NCI-H1417 treated with DMSO at 0.1 percent for 48 hours (cell line): ENCODE data around the gene ITPA.

Experiments used
- DNase-seq: peaks from one replicate; lab custom pipeline; 2025; lab: John Stamatoyannopoulos, UW

Gene ITPA

GRCh38 chr20:3227936-3228749, 18.8 kb downstream of the ITPA start:
- DNase-seq = no peak

- DNase-seq = no peak
Observed at GRCh38 chr20:3228750-3229032, 19.4 kb downstream of the ITPA start.

- DNase-seq = no peak
Observed at GRCh38 chr20:3229158-3229557, 19.9 kb downstream of the ITPA start.

- DNase-seq = no peak
Observed at GRCh38 chr20:3229798-3230197, 20.5 kb downstream of the ITPA start.

- no peak for DNase-seq
Observed at GRCh38 chr20:3231116-3231515, 21.8 kb downstream of the ITPA start.

- DNase-seq = no peak
Observed at GRCh38 chr20:3231889-3232588, 22.7 kb downstream of the ITPA start.

GRCh38 chr20:3233131-3233990, 24.1 kb downstream of the ITPA start:
- DNase-seq = no peak

GRCh38 chr20:3233991-3234498, 24.7 kb downstream of the ITPA start:
- no peak for DNase-seq

- no peak for DNase-seq
Observed at GRCh38 chr20:3235666-3236324, 26.5 kb downstream of the ITPA start.

- no peak for DNase-seq
Observed at GRCh38 chr20:3237011-3237957, 28.0 kb downstream of the ITPA start.

- no peak for DNase-seq
Observed at GRCh38 chr20:3237958-3238615, 28.8 kb downstream of the ITPA start.

- no peak for DNase-seq
Observed at GRCh38 chr20:3238616-3239025, 29.3 kb downstream of the ITPA start.

GRCh38 chr20:3239026-3239866, 29.9 kb downstream of the ITPA start, which contains the start of gene SLC4A11:
SLC4A11 (minus strand) TSS chr20:3239190; CDS start chr20:3239137, 53 bp downstream.
- DNase-seq = no peak

- no peak for DNase-seq
Observed at GRCh38 chr20:3239867-3240775, 30.8 kb downstream of the ITPA start.

GRCh38 chr20:3240776-3241363, 31.6 kb downstream of the ITPA start:
- DNase-seq = no peak

- DNase-seq = no peak
Observed at GRCh38 chr20:3242172-3242692, 32.9 kb downstream of the ITPA start.

- no peak for DNase-seq
Observed at GRCh38 chr20:3243718-3244358, 34.5 kb downstream of the ITPA start.
